Ovary (tissue), 3 donors: ENCODE measurements around the gene STRADB.

ENCODE experiments used
- CTCF ChIP-seq, 3 donors: fragments of 450-650 bp in 2 of 3; fragments of 200-600 bp in 1 of 3; IDR thresholded peaks; one replicate each; pipeline versions ENCODE4 v1.5.1 to v1.8.0; 2016 to 2022; ENCODE audit warnings: antibody characterized with exemption in 3 of 3, mild to moderate bottlenecking in 1 of 3
- EP300 ChIP-seq: sonication (generic); formaldehyde crosslinking; IDR thresholded peaks from one replicate; pipeline ENCODE4 v1.6.1; 2017; ENCODE audit warnings: antibody characterized with exemption
- donor health status: DM: no; HTN: no; CAD: no.

- no peak for TF ChIP-seq CTCF (IDR thresholded peaks at IDR 0.05)
- TF ChIP-seq EP300 = no peak
These were observed 38.8 kb downstream of the STRADB start for GRCh38 chr2:201490291-201490690.
